Stimulated activated memory B cell treated with anti-CD40 and anti-IgM and Interleukin-4, amounts not matched to agents 10 μg/mL and 1 μg/mL and 100 μg/mL, for 72 hours (primary cell): ENCODE data around the gene DNAH3.

Experiments
- ATAC-seq: fragments of 150-1000 bp; cut with Tn5 transposase; 2 replicates; pipeline ENCODE4 v1.10.0; 2021
- H3K27ac Mint-ChIP-seq: one replicate; pipeline ENCODE4 v1.8.0; 2022; ENCODE audit warnings: mild to moderate bottlenecking, mixed read lengths
- H3K27me3 Mint-ChIP-seq: one replicate; pipeline ENCODE4 v1.8.0; 2022; ENCODE audit warnings: mixed read lengths
- H3K36me3 Mint-ChIP-seq: one replicate; pipeline ENCODE4 v1.8.0; 2022; ENCODE audit warnings: mixed read lengths
- H3K4me1 Mint-ChIP-seq: one replicate; pipeline ENCODE4 v1.8.0; 2022; ENCODE audit warnings: mixed read lengths
- H3K4me3 Mint-ChIP-seq: one replicate; pipeline ENCODE4 v1.8.0; 2022; ENCODE audit warnings: mild to moderate bottlenecking, moderate library complexity, mixed read lengths
- H3K9me3 Mint-ChIP-seq: one replicate; pipeline ENCODE4 v1.8.0; 2022; ENCODE audit warnings: mixed read lengths

Gene DNAH3

GRCh38 chr16:20920091-20920490 lies 230.6 kb downstream of the DNAH3 start:
- Mint-ChIP-seq H3K27me3 (no peaks in the 10 kb centered on the region), H3K4me1 (peaks cover 19% of the 10 kb centered on the region), H3K4me3 (no peak overlapping the region), H3K27ac (no peak overlapping the region), H3K36me3 (peaks cover 45% of the 10 kb centered on the region), H3K9me3 (no peaks in the 10 kb centered on the region)
- no peak for ATAC-seq

DNA sequence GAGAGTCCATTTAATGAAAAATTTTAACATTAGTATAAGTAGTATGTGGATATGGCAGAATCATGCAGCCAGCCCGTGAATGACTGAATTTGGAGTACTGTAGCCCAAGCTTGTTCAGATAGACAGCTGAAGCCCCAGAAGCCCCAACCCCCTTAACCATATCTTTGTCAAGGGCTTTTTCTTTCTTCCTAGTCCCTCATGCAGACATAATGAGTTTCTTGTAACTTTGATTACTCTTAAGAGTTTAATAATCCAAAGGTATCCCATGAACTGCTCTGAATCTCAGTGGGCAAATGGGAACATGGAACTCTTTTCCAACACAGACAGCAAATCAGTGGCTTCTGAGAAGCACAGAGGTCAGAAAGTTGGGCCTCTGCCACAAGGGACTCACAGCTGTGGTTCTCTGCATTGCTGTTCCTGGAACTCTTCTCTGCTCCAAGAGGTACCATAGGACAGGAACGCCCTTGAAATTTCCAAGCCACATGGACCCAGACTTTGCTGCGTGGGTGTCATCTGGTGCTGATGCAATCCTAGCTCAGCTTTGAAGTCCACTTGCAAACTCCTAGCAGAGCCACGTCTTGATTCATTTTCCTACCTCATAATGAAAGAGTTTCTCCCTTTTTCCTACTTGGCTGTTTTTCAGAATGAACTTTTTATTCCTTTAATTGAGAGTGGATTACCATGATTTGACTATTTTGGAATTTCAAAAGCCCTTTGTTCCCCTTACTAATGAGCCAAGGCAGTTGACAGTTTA lies 232.0 kb downstream of the DNAH3 start:
- peaks cover 19% of the 10 kb centered on the region for H3K4me1 Mint-ChIP-seq
- H3K27ac Mint-ChIP-seq, result no peak overlapping the region

DNA sequence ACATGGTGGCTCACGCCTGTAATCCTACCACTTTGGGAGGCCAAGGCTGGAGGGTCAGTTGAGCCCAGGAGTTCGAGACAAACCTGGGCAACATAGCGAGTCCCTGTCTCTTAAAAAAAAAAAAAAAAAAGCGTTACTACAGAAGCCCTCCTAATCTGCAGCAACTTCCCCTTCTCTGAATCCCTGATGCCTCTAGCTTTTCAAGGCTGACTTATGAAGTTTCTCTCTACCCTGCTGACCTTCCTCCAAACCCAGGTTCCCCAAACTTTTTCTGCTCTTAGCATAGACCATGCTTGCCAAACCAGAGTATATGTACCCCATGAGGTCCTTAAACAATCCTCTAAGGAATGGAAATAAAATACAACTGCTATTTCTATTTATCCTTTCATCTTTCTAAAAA lies 233.7 kb downstream of the DNAH3 start:
- no peak for ATAC-seq

More for the DNA sequence above, 232.0 kb downstream of the DNAH3 start:
- ATAC-seq, result no peak
- Mint-ChIP-seq H3K4me3 (no peak overlapping the region), H3K36me3 (peaks cover 41% of the 10 kb centered on the region), H3K27me3 (no peaks in the 10 kb centered on the region), H3K9me3 (no peaks in the 10 kb centered on the region)

DNA sequence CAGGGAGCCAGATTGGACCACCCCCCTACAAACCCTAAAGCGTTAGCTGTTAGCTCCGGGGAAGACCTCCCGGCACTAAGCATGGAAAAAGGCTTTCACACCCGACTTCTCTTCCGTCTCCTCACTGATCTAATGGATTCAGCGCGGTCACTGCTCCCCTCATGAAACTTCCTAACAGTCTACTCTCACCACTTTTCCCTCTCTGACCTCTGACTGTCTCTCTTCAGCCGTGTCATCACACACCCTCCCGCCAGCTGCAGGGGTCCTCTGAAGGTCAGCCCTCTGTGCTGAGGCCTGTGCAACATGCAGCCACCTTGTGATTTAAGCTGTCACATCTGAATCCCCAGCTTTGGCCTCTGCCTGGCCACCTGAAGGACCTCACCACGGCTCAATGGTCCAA lies 234.4 kb downstream of the DNAH3 start:
- peaks cover 30% of the 10 kb centered on the region for H3K36me3 Mint-ChIP-seq
- no peak overlapping the region for H3K4me3 Mint-ChIP-seq
- H3K27me3 Mint-ChIP-seq, result no peaks in the 10 kb centered on the region
- H3K4me1 Mint-ChIP-seq, result peaks cover 22% of the 10 kb centered on the region
- ATAC-seq, result no peak
- H3K27ac Mint-ChIP-seq, result no peak overlapping the region
- no peaks in the 10 kb centered on the region for H3K9me3 Mint-ChIP-seq

More for the DNA sequence above, 233.7 kb downstream of the DNAH3 start:
- Mint-ChIP-seq H3K9me3 (no peaks in the 10 kb centered on the region), H3K4me1 (peaks cover 19% of the 10 kb centered on the region), H3K36me3 (peaks cover 32% of the 10 kb centered on the region), H3K27me3 (no peaks in the 10 kb centered on the region), H3K4me3 (no peak overlapping the region), H3K27ac (no peak overlapping the region)

- no peak overlapping the region for H3K4me3 Mint-ChIP-seq
- H3K9me3 Mint-ChIP-seq, result no peaks in the 10 kb centered on the region
- no peaks in the 10 kb centered on the region for H3K27me3 Mint-ChIP-seq
- peaks cover 8% of the 10 kb centered on the region for H3K36me3 Mint-ChIP-seq
- no peak for ATAC-seq
- H3K27ac Mint-ChIP-seq, result no peak overlapping the region
- H3K4me1 Mint-ChIP-seq, result peaks cover 24% of the 10 kb centered on the region
These were observed 239.3 kb downstream of the DNAH3 start for GRCh38 chr16:20911361-20911760.

GRCh38 chr16:20910781-20911321 lies 239.8 kb downstream of the DNAH3 start:
- H3K4me1 Mint-ChIP-seq, result peaks cover 21% of the 10 kb centered on the region
- H3K4me3 Mint-ChIP-seq, result no peak overlapping the region
- no peak overlapping the region for H3K27ac Mint-ChIP-seq
- no peak for ATAC-seq
- peaks cover 5% of the 10 kb centered on the region for H3K36me3 Mint-ChIP-seq
- no peaks in the 10 kb centered on the region for H3K27me3 Mint-ChIP-seq
- no peaks in the 10 kb centered on the region for H3K9me3 Mint-ChIP-seq

DNA sequence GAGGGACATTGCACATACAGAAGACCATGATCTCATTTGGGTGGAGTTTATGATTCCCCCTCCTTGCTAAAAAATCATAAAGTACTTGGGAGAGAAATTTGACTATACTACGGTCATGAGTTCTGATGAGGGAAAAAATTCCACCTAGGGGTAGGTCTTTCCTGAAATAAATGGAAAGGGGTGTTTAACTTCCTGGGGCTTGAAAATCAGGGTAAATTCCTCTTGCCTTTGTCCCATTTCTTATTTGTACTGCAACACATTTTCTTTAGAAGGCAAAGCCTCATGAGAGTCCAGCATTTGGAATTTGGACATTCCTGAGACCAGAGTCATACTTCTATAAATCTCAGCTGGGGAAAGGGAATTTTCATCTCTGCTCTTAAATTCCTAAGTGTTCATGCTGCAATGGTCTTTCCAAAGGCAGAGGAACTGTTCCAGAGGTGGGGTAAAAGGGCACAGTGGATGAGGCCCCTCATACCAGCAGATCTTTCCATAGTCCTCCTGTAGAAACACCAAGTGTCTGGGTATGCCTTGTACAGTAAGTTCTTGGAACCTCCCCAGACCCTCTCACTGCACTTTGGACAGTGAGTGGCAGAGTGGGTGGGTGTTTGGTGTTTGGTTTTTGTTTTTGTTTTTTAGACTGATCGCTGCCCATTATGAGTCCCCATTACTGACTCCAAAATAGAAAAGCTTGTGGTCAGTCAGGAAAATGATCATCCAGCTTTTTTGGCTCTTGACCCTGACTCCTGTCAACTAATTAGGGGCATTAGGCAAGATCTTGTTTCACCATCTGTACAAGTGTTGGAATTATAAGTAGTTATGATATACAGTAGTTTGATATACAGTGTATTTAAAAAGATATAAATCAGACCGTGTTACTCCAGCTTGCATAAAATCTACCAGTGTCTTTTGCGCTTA lies 244.0 kb downstream of the DNAH3 start:
- H3K4me3 Mint-ChIP-seq, result no peak overlapping the region
- no peak overlapping the region for H3K27ac Mint-ChIP-seq
- H3K9me3 Mint-ChIP-seq, result no peaks in the 10 kb centered on the region
- H3K36me3 Mint-ChIP-seq, result no peaks in the 10 kb centered on the region
- peaks cover 50% of the 10 kb centered on the region for H3K4me1 Mint-ChIP-seq
- no peaks in the 10 kb centered on the region for H3K27me3 Mint-ChIP-seq
- no peak for ATAC-seq

GRCh38 chr16:20905576-20905975 lies 245.1 kb downstream of the DNAH3 start:
- H3K4me1 Mint-ChIP-seq, result peaks cover 48% of the 10 kb centered on the region
- H3K9me3 Mint-ChIP-seq, result no peaks in the 10 kb centered on the region
- H3K36me3 Mint-ChIP-seq, result no peaks in the 10 kb centered on the region
- ATAC-seq, result no peak
- no peaks in the 10 kb centered on the region for H3K27me3 Mint-ChIP-seq
- H3K4me3 Mint-ChIP-seq, result no peak overlapping the region
- no peak overlapping the region for H3K27ac Mint-ChIP-seq

GRCh38 chr16:20904507-20905081 lies 246.1 kb downstream of the DNAH3 start:
- H3K27me3 Mint-ChIP-seq, result no peaks in the 10 kb centered on the region
- no peak overlapping the region for H3K27ac Mint-ChIP-seq
- H3K4me1 Mint-ChIP-seq, result peaks cover 48% of the 10 kb centered on the region
- H3K36me3 Mint-ChIP-seq, result no peaks in the 10 kb centered on the region
- H3K9me3 Mint-ChIP-seq, result no peaks in the 10 kb centered on the region
- no peak overlapping the region for H3K4me3 Mint-ChIP-seq
- no peak for ATAC-seq

DNA sequence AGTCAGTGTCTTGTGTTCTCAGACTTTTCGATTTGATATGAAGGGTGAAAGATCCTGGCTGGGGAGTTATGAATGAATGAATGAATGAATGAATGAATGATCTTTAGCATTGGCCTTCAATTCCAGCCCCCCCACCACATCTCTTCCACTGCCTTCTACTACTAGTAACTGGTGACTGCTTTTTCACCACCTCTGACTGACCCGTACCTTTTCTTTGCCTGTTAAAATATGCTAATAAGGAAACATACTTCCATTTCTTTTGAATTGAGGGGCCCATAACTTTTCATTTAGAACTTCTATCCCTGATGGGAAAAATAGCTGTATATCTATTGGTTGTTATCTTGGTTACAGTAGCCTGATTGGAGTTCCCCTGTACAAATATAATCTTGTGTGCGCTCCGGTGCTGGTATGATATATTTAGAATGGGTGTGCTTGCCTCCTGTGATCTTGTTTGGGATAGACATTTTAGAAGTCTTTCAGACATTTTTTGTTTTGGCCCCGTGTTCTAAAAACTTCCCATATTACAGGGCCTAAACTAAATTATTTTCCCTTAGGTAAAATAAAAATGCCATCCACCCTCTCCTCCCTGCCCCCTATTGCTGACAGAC lies 246.6 kb downstream of the DNAH3 start:
- H3K27ac Mint-ChIP-seq, result no peak overlapping the region
- H3K27me3 Mint-ChIP-seq, result no peaks in the 10 kb centered on the region
- H3K36me3 Mint-ChIP-seq, result no peaks in the 10 kb centered on the region
- H3K4me3 Mint-ChIP-seq, result no peak overlapping the region
- ATAC-seq, result no peak
- H3K9me3 Mint-ChIP-seq, result no peaks in the 10 kb centered on the region
- H3K4me1 Mint-ChIP-seq, result peaks cover 54% of the 10 kb centered on the region

DNA sequence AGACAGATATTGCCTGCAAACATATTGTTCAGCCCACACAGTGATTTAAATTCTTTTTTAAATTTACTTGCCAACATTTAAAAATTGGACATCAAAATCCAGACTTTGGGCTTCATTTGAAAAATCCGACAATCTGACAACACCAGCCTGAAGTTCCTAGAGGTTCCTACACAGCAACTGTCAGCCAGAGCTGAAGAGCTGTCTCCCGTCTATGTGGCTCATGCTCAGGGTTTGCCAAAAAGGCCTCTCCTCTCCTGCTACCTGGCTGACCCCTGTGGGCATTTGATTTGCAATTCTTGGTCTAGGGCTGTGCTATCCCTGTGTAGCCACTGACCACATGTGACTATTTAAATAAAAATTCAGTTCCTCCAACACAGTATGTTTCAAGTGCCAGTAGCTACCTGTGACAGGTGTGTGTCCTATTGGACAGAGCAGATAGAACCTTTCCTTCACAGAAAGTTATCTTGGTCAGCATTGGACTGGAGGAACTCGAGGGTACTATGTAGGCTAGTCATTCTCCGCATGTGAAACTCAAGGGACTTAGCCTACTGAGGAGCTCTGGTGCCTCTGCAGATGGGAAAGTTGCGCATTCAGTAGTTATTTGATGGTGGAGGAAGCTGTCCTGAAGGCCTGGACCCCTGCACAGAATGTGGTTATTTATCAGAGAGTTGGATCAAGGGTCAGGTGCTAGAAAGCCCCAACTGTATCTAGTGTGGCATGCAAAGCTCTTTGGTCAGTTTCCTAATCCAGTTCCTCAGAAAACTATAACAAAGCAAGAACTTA lies 247.3 kb downstream of the DNAH3 start:
- H3K36me3 Mint-ChIP-seq, result no peaks in the 10 kb centered on the region
- H3K4me3 Mint-ChIP-seq, result no peak overlapping the region
- H3K9me3 Mint-ChIP-seq, result no peaks in the 10 kb centered on the region
- no peak for ATAC-seq
- peaks cover 61% of the 10 kb centered on the region for H3K4me1 Mint-ChIP-seq
- no peaks in the 10 kb centered on the region for H3K27me3 Mint-ChIP-seq
- no peak overlapping the region for H3K27ac Mint-ChIP-seq

GRCh38 chr16:20902426-20902825 lies 248.2 kb downstream of the DNAH3 start:
- Mint-ChIP-seq H3K9me3 (no peaks in the 10 kb centered on the region), H3K4me1 (peaks cover 62% of the 10 kb centered on the region), H3K4me3 (peak overlapping the region; percentile 83), H3K27ac (peak overlapping the region; percentile 94), H3K27me3 (no peaks in the 10 kb centered on the region), H3K36me3 (no peaks in the 10 kb centered on the region)
- ATAC-seq, result no peak

- Mint-ChIP-seq H3K36me3 (no peaks in the 10 kb centered on the region), H3K4me3 (peak overlapping the region; percentile 83), H3K9me3 (no peaks in the 10 kb centered on the region), H3K27ac (peak overlapping the region; percentile 94), H3K4me1 (peaks cover 61% of the 10 kb centered on the region), H3K27me3 (no peaks in the 10 kb centered on the region)
- ATAC-seq, result peak; percentile 56
These were observed 249.1 kb downstream of the DNAH3 start for GRCh38 chr16:20901436-20902112.

GRCh38 chr16:20901068-20901435 lies 249.6 kb downstream of the DNAH3 start:
- no peaks in the 10 kb centered on the region for H3K27me3 Mint-ChIP-seq
- ATAC-seq, result peak; percentile 17
- peak overlapping the region; percentile 94 for H3K27ac Mint-ChIP-seq
- no peaks in the 10 kb centered on the region for H3K36me3 Mint-ChIP-seq
- H3K4me1 Mint-ChIP-seq, result peaks cover 61% of the 10 kb centered on the region
- H3K4me3 Mint-ChIP-seq, result peak overlapping the region; percentile 83
- no peaks in the 10 kb centered on the region for H3K9me3 Mint-ChIP-seq
